Amygdala (tissue), 56 donors: ENCODE results near the gene KIAA0232.
A peak's percentile ranks its signal among the peaks of the same experiment; 100 is the strongest.

Experiments
- DNase-seq, 56 donors: peaks; one replicate each; lab custom pipeline; 2025; lab: John Stamatoyannopoulos, UW

KIAA0232 gene

DNA sequence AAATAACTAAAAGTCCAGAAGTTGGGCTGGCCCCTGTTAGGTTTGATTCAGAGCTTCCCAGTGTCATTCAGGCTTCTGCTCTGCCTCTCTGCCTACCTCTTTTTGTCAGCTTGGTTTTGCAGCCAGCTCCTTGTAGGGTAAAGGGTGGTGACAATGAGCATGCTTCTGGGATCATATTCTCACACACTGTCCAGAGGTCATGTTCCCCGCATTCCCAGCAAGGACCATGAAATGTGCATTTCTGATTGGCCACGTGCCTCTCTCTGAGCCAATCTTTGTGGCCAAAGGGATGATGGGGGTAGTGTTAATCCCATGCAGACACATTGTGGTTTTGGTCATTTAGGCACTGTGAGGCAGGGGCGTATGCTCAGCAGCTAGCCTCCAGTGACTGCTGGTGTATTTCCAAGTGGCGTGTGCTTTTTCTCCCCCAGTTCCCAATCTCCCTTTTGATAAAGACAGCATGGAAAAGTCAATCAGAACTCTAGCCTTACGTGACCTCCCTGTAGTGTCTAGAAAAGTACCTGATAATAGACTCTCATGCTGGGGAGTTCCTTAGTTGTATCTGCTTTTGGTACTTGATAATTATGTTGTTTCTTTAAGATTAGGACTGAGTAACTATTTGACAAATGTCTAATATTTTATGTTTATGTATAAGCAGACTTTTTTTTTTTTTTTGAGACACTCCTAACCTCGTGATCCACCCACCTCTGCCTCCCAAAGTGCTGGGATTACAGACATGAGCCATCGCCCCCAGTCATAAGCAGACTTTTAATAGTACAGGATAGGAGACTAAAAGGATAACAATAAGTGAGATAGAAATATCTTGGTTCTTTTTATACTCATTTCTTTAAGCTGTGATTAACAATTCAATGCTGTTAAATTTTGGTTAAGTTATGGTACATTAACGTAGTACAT, 57.8 kb downstream of the KIAA0232 start:
- peak in 2 of 56 donors; percentile 11 to 21 for DNase-seq

DNA sequence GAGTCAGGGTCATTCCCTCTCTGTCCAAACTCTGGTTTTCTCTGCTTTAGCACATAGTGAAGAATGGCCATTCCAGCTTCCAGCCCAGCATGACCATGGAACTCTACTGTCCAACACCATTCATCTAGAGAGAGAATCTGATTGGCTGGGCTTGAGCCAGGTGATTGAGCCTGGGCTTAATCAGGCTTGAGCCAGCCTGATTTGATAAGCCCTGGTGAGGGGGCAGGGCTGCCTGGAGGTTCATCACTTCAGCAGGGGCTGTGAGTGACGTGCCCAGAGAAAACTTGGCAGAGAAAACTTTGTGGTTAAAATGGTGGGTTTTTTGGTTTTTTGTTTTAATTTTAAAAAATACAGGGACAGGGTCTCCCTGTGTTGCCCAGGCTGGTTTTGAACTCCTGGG, 62.5 kb downstream of the KIAA0232 start:
- no peak for DNase-seq

DNA sequence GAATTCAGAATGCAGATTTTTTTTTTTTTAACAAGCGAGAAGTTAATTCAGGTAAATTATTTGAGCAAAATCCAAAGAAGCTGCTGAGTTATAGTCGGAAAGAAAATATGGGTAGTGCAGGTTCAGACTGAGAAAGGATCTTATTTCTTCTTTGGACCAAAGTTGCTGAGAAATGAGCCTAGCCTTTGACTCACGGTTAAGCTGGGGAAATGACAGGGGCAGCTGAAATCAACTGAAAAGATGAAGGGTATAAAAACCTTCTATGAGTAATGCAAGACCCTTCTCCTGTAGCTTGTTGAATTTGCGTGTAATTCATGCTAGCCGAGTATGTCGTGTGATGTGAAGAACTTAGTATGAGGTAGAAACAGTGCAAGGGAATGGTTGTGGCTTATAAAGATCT, 63.0 kb downstream of the KIAA0232 start:
- DNase-seq = no peak

DNA sequence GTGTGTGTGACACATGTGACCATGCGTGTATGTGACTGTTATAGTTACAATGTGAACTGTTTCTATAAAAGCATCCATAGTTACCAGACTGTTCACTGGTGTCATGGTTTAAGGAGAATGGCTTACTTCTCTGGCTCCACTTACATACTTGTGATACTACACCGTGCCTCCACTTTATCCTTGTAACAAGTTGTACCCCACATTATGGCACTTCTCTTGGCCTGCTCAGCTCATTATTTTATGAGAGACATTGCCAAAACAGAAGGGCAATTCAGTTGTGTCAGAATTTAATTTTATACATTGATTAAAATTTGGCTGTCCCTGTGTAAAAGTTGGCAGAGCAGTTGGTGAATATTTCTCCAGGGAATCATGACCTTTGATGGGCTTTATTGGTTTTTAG, 64.7 kb downstream of the KIAA0232 start:
- no peak for DNase-seq

DNA sequence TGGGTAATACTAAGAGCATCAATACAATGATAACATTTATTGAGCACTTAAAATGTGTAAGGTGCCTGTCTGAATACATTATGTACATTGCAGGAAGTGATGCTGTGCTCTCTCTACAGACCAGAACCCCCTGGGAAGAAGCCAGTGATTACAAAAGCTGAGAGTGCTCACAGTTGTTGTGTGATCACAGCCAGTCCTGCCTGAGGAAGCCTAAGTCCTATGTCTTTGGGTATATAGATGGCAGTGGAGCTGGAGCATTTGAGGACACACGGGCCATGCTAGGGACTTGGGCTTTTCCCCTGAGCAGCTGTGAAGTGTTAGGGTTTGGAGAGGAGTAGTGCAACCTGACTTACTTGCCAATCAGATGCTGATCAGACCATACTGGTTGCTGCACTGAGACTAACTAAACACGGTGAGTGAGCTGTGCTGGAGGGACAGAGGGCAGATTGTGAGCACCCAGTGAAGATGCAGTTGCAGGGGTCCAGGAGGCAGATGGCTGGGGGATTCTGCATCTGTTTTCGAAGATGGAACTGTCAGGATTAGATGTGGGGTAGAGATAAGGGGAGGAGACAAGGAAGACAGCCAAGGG, 66.3 kb downstream of the KIAA0232 start:
- no peak for DNase-seq

DNA sequence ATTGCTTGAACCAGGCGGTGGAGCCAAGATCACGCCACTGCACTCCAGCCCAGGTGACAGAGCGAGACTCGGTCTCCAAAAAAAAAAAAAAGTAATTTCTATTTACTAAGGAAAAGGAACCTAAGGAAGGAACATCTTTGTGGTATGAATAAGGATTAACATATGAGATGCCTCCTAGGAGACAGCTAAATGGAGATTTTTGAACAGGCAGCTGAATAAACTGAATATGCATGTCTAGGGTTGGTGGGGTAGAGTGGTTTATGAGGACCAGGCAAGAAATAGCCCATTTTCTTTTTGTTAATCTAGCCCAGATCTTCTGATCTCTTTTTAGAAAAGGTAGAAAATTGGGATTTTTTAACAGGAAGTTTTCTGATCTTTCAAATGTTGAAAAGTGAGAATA, 67.2 kb downstream of the KIAA0232 start:
- DNase-seq = no peak

DNA sequence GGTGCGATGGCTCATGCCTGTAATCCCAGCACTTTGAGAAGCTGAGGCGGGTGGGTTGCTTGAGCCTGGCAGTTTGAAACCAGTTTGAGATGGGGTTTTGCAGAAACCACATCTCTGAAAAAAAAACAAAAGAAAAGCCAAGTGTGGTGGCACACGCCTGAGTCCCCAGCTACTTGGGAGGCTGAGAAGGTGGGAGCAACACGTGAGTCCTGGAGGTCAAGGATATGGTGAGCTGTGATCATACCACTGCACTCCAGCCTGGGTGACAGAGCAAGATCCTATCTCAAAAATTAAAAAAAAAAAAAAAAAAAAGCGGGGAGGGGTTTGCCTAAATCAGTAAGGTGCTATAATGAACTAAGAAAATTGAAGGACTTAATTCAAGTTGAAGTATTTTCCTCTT, 68.9 kb downstream of the KIAA0232 start:
- DNase-seq = no peak

DNA sequence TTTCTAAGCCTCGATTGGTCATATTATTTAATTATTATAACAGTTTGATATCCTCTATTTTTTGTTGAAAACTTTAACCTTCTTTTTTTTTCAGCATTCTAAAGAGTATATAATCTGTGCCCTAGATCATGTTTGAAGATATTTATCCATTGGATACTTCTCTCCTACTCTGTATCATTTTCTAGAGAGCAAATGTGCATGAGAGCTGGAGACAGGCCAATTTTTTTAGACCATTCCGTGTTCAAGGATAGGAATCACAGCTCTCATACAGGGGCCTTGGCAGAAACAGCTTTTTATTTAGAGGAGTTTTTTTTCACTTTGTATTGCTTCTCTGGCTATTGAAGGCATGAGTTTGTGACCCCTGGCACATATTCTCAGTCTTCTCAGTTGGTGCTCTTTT, 69.4 kb downstream of the KIAA0232 start:
- DNase-seq = no peak

DNA sequence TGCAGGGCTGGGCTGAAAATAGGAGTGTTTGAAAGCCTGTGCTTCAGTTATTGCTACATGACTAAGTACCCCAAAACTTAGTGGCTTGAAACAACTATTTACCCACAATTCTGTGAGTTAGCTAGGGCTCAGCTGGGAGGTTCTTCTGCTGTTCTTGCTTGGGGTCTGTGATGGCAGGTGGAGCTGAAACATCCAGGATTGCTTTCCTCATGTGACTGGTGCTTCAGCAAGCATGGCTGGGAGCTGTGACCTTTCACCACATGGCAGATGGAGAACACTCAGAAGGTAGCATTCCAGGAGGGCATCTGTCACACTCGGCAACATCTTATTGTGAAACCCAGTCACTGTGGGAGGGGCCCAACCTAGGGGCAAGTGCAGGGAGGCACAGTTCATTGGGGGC, 70.1 kb downstream of the KIAA0232 start:
- no peak for DNase-seq

DNA sequence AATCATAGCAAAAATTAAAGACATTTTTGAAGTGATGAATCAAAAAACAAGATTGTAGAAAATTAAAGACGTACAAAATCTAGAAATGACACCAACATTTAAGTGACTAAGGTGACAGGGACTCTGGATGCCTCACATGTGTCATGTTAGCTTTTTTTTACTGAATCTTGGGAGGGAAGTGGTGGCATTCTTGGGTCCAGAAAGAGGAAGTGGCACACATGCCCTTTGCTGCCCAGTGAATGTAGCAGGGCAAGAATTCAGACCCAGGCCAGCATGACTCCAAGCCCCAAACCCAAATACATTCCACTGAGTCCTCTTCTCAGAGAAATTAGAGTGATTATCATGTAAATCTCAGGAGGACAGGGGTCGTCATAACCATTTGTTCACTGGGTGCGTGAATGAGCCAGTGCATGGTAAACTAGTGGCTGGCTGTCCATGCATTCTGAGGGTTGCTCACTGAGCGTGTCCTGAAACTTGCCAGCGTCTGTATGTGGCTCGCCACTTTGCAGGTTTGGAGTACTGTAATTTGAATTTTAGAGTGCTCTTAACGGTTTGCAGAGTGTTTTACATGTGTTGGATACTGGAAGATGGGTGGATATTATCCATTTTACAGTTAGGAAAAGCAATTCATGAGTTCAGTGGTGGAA, 71.7 kb downstream of the KIAA0232 start:
- DNase-seq = no peak

DNA sequence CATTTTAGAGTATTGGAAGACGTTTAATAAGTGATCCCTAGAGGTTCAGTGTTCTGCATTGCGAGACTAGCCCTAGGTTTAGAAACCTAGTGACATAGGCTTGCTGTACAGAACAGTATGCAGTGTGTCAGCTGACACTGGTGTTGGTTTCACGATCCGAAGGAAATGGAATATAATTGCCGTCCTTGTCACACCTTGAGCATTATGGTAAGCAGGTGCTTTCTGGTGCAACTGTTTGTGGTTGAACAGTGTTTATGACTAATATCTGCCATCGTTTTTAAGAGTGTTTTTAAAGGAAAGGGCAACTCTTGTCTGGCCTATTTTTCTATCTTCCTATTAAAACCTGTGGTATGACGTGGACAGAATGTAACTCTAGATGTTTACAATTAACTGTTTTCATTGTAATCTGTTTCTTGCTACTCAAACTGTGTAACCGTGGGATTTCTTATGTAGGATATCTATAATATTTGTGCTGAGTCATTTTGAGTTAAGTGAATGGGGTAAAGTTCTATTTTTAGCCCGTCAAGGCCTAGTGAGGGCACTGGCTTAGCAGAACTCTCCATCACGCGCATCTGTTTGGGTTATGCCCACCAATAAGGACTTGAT, 73.3 kb downstream of the KIAA0232 start:
- no peak for DNase-seq

DNA sequence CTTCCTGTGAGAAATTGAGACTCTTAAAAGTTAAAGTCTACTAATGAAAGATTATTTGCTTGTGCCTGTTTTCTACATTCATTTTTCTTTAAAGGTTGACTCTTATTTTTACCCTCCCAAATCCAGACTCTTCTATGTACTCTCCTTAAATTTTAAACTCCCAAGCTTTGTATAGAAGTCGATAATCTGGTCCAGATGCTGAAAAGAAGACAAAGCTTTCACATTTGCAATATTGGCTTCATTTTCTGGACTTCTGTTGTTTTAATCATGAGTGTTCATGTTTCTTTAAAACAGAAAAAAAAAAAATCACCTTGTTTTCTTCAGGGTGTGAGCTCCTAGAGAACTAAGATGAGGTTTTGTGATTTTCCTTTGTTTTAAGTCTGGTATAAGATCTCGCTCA, 73.9 kb downstream of the KIAA0232 start:
- DNase-seq = no peak

DNA sequence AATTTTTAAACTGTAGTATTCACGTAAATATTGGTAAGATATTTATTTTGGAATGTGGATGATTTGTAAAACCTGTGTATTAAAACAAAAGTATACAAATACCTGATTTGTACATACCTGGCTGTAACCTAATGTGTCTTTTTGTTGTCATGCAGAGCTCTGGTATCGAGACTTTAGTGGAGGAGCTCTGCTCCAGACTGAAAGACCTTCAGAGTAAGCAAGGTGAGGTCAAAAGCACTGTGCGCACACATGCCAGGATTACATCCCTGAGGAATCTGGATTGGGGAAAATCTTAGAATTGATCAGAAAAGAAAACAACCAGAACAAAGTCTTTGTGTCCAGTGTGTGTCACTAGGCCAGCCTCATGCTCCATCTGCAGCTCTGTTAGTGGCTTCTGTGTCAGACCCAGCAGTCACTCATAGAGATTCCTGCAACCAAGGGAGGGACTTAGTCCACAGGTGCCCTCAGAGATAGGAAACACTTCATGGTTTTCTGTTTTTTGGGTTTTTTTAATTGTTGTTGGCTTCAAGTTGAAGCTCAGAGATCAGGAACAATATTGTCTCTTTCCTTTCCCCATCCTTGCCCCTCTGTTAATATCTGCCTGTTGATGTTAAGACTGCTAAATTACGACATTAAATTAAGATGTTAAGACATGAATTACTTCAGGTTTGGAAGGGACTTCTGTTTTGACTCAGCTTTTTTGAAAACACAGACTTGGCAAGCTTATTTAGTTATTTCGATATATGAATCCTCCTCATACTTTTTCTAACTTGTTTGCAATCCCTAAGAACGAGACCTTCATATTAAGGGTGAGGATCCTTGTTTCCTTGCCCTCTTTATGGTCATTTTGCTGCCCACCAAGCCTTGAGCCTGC, 74.7 kb downstream of the KIAA0232 start:
- no peak for DNase-seq

DNA sequence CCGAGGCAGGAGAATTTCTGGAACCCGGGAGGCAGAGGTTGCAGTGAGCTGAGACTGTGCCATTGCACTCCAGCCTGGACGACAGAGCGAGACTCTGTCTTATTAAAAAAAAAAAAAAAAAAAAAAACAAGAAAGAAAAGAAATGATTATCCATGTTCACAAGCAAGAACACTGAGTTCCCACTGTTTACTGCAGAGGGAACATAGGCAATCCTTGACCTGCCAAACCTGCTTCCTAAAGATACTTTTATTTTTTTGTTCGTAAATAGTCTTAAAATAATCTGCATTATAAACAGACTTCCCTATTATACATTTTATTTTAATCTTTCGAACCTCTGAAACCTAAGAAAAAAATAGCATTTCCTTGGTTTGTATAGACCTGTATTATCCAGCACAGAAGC, 76.5 kb downstream of the KIAA0232 start:
- no peak for DNase-seq

DNA sequence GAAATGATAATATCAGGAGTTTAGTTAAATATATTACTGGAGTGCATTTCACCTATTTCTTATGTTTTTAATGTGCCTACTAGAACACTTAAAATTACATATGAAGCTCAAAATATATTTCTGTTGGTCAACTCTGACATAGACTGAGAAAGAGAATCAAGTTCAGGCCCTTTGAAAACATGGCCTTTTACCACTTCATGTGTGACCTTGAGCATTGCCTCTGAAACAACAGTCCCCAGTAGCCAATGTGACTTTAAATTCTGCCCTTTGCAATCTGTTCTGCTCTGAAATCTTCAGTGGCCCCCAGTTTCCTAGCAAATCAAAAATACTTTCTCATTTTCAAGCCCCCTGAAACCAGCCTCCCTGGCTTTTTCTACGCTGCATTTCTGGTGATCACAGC, 77.0 kb downstream of the KIAA0232 start:
- DNase-seq = no peak

DNA sequence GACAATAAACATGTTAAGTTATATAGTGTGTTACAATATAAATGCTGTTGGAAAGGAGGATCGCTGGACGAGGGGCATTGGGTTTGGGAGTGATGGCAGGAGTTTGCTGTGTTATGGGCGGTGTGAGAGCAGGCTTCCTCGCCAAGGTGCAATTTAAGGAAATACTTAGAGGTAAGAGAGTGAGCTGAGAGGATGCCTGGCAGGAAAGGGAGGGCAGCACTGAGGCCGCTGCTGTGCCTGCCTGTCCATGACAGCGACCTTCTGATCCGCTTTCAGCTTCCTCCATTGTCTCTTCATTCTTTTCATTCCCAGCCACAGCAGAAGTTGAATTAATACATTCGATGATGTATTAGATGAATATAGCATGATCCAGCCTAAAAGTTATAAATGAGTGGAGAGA, 85.9 kb downstream of the KIAA0232 start:
- DNase-seq = no peak

DNA sequence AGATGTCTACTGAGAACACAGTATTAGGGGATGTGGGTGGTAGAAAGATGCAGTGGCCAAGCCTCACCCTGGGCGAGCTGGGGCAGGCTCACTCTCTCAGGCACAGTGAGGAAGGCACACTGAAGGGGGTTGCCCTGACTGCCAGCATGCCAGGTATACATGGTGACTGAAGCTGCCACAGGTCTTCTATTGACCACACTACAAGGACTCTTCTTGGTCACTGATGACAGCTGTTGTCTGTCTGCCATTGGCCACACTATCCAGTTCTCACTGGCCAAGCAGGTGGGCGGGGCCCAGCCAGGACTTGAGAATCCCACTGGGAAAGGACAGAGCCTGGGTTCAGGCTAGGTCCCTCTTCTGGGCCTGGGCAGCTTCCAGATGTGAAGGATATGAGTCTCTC, 87.4 kb downstream of the KIAA0232 start:
- DNase-seq = no peak

DNA sequence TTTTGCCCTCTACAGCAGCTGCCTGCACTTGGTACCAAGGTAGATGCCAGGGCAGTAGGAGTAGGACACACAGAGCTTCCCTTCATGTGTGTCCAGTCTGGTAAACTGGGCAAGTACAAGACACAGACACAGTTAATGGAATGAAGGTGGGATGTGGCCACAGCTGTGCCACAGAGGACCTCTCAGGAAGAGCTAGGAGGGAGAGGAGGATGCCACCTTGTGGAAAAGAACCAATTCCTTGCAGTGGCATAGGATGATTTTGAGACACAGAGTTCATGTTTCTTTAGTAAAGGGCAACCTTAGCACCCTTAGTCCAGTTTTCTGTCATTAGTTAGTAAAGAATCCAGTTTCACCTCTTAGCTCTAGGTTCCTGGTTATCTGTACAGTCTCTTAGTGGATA, 90.8 kb downstream of the KIAA0232 start:
- no peak for DNase-seq

DNA sequence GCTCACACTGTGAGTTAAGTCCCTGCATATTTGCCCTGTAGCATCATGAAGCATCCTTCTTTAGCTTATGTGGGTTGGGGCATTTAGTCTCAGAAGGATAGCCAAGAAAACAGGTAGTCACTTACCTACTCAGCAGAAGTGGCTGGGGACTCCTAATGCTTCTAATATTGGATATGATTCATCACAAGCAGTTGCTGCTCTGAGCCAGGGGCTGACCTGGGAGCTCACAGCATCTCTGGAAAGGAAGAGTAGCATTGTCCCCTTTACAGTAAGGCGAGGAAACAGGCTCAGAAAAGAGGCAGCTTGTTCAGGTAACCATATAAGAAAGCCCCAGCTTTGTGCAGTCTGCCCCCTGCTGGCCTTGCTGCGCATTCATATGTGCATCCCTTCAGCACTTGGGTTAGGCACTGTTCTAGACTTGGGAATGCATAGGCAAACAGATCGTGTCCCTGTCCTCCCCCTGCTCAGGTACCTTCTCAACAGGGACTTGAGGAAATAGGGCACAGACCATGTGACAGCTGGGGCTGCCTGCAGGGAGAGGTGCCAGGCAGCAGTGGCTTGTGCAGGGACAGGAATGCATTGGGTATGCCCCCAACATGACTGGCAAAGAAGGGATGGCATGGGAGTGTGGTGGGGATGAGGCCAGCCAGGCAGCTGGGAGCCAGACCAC, 91.4 kb downstream of the KIAA0232 start:
- DNase-seq = peak in 34 of 56 donors; percentile 6 to 82 (median 48)

DNA sequence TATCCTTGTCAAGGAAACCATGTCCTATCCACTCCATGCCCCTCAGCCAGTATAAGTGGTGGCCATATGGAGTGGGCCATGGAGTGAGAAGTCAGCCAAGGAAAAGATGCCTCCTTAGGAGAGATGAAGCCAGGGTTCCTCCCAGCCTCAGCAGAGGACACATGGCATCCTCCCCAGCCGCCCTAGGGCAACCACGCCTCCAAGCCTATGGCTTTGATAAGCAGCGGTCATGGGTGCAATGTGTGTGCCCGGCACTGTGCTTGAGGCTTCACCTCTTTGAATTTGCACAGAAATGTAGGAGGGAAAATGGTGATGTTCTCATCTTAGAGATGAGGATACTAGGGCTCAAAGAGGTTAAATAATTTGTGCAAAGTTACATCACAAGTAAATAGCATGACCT, 92.5 kb downstream of the KIAA0232 start:
- no peak for DNase-seq
